Measurements from ENCODE around the gene NDEL1. TPM values are rescaled to one million over a fixed set of nuclear protein-coding genes. Genes with fewer than 3 reads are reported as not detected.

Gene NDEL1
- total RNA-seq, 1 experiment from 2014 or later: 95.3 TPM

GRCh38 chr17:8475227-8475626 lies 39.5 kb downstream of the NDEL1 start:
- H3K4me3 Mint-ChIP-seq (ENCODE audit: unreplicated experiment): no peak overlapping the region
- TF ChIP-seq CTCF (IDR thresholded peaks at IDR 0.05; ENCODE audit: unreplicated experiment): no peak
- no peaks in the 10 kb centered on the region for H3K9me3 Mint-ChIP-seq (ENCODE audit: unreplicated experiment)
- ChIA-PET CTCF (no interaction called here), POLR2A (no interaction called here)
- H3K27ac Mint-ChIP-seq (ENCODE audit: low read depth, unreplicated experiment): no peak overlapping the region
- peaks cover 83% of the 10 kb centered on the region for H3K36me3 Mint-ChIP-seq (ENCODE audit: insufficient read depth, unreplicated experiment)
- BruUV-seq (replicated peaks): no TSS peak
- DNase-seq (ENCODE audit: unreplicated experiment): no peak
- intact Hi-C loops (cut with micrococcal nuclease): no loop called here
- H3K4me1 Mint-ChIP-seq (ENCODE audit: insufficient read depth, unreplicated experiment): no peaks in the 10 kb centered on the region
- H3K27me3 Mint-ChIP-seq (ENCODE audit: insufficient read depth, unreplicated experiment): no peaks in the 10 kb centered on the region

- Mint-ChIP-seq H3K27ac (ENCODE audit: low read depth, unreplicated experiment) (no peak overlapping the region), H3K4me3 (ENCODE audit: unreplicated experiment) (no peak overlapping the region), H3K36me3 (ENCODE audit: insufficient read depth, unreplicated experiment) (peaks cover 84% of the 10 kb centered on the region), H3K27me3 (ENCODE audit: insufficient read depth, unreplicated experiment) (no peaks in the 10 kb centered on the region), H3K4me1 (ENCODE audit: insufficient read depth, unreplicated experiment) (no peaks in the 10 kb centered on the region), H3K9me3 (ENCODE audit: unreplicated experiment) (no peaks in the 10 kb centered on the region)
- intact Hi-C loops (cut with micrococcal nuclease): no loop called here
- TF ChIP-seq CTCF (IDR thresholded peaks at IDR 0.05; ENCODE audit: unreplicated experiment): no peak
- POLR2A ChIA-PET: interaction anchor here (1.3 to 1.5 kb wide), 2 partner anchors 12 to 40 kb away, joined by 3 read pairs; partner anchors contain the start of gene NDEL1
- no TSS peak for BruUV-seq (replicated peaks)
- no peak for DNase-seq (ENCODE audit: unreplicated experiment)
- CTCF ChIA-PET: no interaction called here
Measured at GRCh38 chr17:8475781-8476180, 40.1 kb downstream of the NDEL1 start.

- intact Hi-C loops (cut with micrococcal nuclease): no loop called here
- Mint-ChIP-seq H3K9me3 (ENCODE audit: unreplicated experiment) (no peaks in the 10 kb centered on the region), H3K27ac (ENCODE audit: low read depth, unreplicated experiment) (no peak overlapping the region), H3K36me3 (ENCODE audit: insufficient read depth, unreplicated experiment) (peaks cover 90% of the 10 kb centered on the region), H3K4me3 (ENCODE audit: unreplicated experiment) (no peak overlapping the region), H3K4me1 (ENCODE audit: insufficient read depth, unreplicated experiment) (no peaks in the 10 kb centered on the region), H3K27me3 (ENCODE audit: insufficient read depth, unreplicated experiment) (no peaks in the 10 kb centered on the region)
- POLR2A ChIA-PET: interaction anchor here (1.3 to 1.5 kb wide), 2 partner anchors 11 to 41 kb away, joined by 3 read pairs; partner anchors contain the start of gene NDEL1
- no peak for DNase-seq (ENCODE audit: unreplicated experiment)
- no peak for TF ChIP-seq CTCF (IDR thresholded peaks at IDR 0.05; ENCODE audit: unreplicated experiment)
- CTCF ChIA-PET: interaction anchor here (0.9 to 1.0 kb wide), 2 partner anchors 9 to 11 kb away, joined by 3 read pairs; no protein-coding TSS in a partner anchor
- BruUV-seq (replicated peaks): no TSS peak
Measured at GRCh38 chr17:8476741-8477140, 41.1 kb downstream of the NDEL1 start.

GRCh38 chr17:8477171-8477570 lies 41.5 kb downstream of the NDEL1 start:
- TF ChIP-seq CTCF (IDR thresholded peaks at IDR 0.05; ENCODE audit: unreplicated experiment): no peak
- Mint-ChIP-seq H3K36me3 (ENCODE audit: insufficient read depth, unreplicated experiment) (peaks cover 86% of the 10 kb centered on the region), H3K4me3 (ENCODE audit: unreplicated experiment) (no peak overlapping the region), H3K27ac (ENCODE audit: low read depth, unreplicated experiment) (no peak overlapping the region), H3K9me3 (ENCODE audit: unreplicated experiment) (no peaks in the 10 kb centered on the region), H3K27me3 (ENCODE audit: insufficient read depth, unreplicated experiment) (no peaks in the 10 kb centered on the region), H3K4me1 (ENCODE audit: insufficient read depth, unreplicated experiment) (no peaks in the 10 kb centered on the region)
- ChIA-PET POLR2A (interaction anchor here (1.1 to 1.5 kb wide), 3 partner anchors 11 to 42 kb away, joined by 3 to 5 read pairs (median 3); partner anchors contain the start of gene NDEL1), CTCF (interaction anchor here (0.9 to 1.0 kb wide), 2 partner anchors 10 to 11 kb away, joined by 3 read pairs; no protein-coding TSS in a partner anchor)
- no peak for DNase-seq (ENCODE audit: unreplicated experiment)
- intact Hi-C loops (cut with micrococcal nuclease): no loop called here
- no TSS peak for BruUV-seq (replicated peaks)
